ENCODE data around the gene PIM3.
"Not testable (repeated sequence)": the region's sequence is repeated elsewhere in the genome, so short reads cannot be mapped to it uniquely, and the experiment has no call there.

The PIM3 gene

DNA sequence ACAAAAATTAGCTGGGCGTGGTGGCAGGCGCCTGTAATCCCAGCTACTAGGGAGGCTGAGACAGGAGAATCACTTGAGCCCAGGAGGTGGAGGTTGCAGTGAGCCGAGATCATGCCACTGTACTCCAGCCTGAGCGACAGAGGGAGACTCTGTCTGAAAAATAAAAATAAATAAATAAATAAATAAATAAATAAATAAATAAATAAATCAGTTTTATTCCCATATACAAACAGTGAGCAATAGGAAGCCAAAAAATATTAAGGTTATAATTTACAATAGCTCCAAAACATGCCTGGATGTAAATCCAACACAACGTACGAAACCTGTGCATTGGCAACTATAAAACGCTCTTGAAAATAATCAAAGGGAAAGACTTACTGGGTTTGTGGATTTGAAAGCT, 21.2 kb downstream of the PIM3 start:
- not testable (repeated sequence) for H3K36me3 ChIP-seq (ENCODE audit: control insufficient read depth, insufficient read depth, low read length); H3K27me3 ChIP-seq (ENCODE audit: control insufficient read depth, insufficient read depth, low read length); H3K9me3 ChIP-seq (ENCODE audit: control insufficient read depth, insufficient read depth, low read length); H3K27ac ChIP-seq (ENCODE audit: low read length); H3K4me3 ChIP-seq (ENCODE audit: low read length); DNase-seq (ENCODE audit: low read depth, low spot score); H3K4me1 ChIP-seq (ENCODE audit: control insufficient read depth, insufficient read depth, low read length)
- no CpG with 5 or more reads among the region's 7 CpGs for WGBS (ENCODE audit: insufficient coverage, insufficient read length)

DNA sequence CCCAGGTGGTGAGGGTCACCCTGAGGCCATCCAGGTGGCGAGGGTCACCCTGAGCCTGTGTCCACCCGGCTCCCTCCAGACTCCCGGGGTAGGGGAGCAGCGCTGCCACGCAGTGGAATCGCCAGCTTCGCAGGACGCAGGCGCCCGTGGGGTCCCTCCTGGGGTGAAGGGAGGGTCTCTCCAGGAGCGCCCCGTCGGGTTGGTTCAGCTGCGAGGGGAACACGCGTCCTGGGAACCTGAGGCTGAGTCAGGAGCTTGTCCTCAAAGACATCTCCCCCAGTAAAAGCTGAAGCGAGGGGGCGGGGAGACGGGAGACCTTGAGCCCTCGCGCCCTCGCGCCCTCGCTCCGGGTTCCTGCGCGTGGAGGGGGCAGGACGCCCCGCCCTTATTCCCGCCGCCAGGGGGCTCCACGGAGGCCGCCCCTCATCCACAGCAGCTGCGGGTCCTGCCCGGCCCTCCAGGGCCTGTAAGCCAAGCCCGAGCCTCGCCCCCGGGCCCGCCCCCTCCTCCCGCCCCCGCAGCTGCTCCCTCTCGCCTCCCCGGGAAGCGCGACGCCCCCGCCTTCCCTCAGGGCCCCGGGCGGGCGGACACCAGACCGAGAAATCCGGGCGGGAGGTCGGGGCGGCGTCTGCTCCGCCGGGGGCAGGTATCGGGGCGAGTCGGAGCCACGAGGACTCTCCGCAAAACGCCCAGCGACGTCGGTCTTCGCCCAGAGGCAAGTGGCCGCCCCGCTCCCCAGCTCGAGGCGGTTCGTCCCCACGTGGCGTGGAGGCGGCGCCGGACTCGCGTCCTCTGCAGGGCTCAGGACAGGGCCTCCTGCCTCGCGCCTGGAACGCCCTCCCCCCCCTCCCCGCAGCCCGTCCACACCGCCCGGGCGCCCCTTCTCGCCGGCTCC, 22.8 kb downstream of the PIM3 start:
- Histone ChIP-seq H3K27me3 (ENCODE audit: control insufficient read depth, insufficient read depth, low read length) (peaks cover 3% of the 10 kb centered on the region; the same call in 1 of the 2 replicates), H3K27ac (ENCODE audit: low read length) (no peak overlapping the region), H3K4me1 (ENCODE audit: control insufficient read depth, insufficient read depth, low read length) (no peaks in the 10 kb centered on the region; the same call in 1 of the 2 replicates), H3K9me3 (ENCODE audit: control insufficient read depth, insufficient read depth, low read length) (no peaks in the 10 kb centered on the region), H3K36me3 (ENCODE audit: control insufficient read depth, insufficient read depth, low read length) (no peaks in the 10 kb centered on the region), H3K4me3 (ENCODE audit: low read length) (peak overlapping the region; percentile 16; the same call in 1 of the 2 replicates)
- no peak for DNase-seq (ENCODE audit: low read depth, low spot score)
- WGBS (ENCODE audit: insufficient coverage, insufficient read length): no CpG with 5 or more reads among the region's 90 CpGs

DNA sequence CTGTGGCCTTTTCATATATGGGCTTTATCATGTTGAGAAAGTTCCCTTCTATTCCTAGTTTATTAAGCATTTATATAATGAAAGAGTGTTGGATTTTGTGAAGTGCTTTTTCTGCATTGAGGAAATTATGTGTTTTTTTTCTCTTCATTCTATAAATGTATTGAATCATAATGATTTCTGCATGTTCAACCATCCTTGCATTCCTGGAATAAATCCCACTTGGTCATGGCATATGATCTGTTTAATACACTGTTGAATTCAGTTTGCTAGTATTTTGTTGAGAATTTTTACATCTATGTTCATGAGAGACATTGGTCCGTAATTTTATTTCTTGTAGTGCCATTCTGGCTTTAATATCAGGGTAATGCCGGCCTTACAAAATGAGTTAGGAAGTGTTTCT, 25.8 kb downstream of the PIM3 start:
- Histone ChIP-seq H3K27me3 (ENCODE audit: control insufficient read depth, insufficient read depth, low read length) (peaks cover 3% of the 10 kb centered on the region; the same call in 1 of the 2 replicates), H3K36me3 (ENCODE audit: control insufficient read depth, insufficient read depth, low read length) (no peaks in the 10 kb centered on the region), H3K27ac (ENCODE audit: low read length) (no peak overlapping the region), H3K4me3 (ENCODE audit: low read length) (no peak overlapping the region), H3K9me3 (ENCODE audit: control insufficient read depth, insufficient read depth, low read length) (no peaks in the 10 kb centered on the region), H3K4me1 (ENCODE audit: control insufficient read depth, insufficient read depth, low read length) (no peaks in the 10 kb centered on the region; the same call in 1 of the 2 replicates)
- DNase-seq (ENCODE audit: low read depth, low spot score): no peak
- no CpG with 5 or more reads among the region's 2 CpGs for WGBS (ENCODE audit: insufficient coverage, insufficient read length)

DNA sequence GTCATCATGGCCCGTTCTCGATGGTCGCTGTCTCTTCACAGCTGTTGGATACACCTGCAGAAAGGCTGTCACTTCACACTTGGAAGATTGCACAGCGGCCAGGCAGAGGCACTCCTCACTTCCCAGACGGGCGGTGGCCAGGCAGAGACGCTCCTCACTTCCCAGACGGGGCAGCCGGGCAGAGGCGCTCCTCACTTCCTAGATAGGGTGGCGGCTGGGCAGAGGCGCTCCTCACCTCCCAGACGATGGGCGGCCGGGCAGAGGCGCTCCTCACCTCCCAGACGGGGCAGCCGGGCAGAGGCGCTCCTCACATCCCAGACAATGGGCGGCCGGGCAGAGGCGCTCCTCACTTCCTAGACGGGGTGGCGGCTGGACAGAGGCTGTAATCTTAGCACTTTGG, 29.3 kb downstream of the PIM3 start:
- H3K27ac ChIP-seq (ENCODE audit: low read length); H3K36me3 ChIP-seq (ENCODE audit: control insufficient read depth, insufficient read depth, low read length); H3K4me3 ChIP-seq (ENCODE audit: low read length); H3K27me3 ChIP-seq (ENCODE audit: control insufficient read depth, insufficient read depth, low read length); H3K9me3 ChIP-seq (ENCODE audit: control insufficient read depth, insufficient read depth, low read length); H3K4me1 ChIP-seq (ENCODE audit: control insufficient read depth, insufficient read depth, low read length); DNase-seq (ENCODE audit: low read depth, low spot score): not testable (repeated sequence)
- WGBS (ENCODE audit: insufficient coverage, insufficient read length): no CpG with 5 or more reads among the region's 24 CpGs

DNA sequence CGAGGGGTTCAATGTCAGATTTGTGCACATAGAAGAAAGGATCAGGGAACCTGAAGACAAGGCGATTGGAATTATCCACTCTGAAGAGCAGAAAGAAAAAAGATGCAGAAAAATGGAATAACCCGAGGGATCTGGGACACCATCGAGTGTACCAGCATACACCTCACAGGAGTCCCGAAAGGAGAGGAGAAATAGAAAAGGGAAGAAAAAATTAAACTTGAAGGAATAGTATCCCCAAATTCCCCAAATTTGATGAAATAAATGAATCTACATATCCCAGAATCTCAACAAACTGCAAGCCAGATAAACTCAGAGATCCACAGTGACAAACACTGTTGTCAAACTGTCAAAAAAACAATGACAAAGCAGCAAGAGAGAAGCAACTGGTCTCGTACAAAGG, 30.6 kb downstream of the PIM3 start:
- Histone ChIP-seq H3K4me3 (ENCODE audit: low read length) (no peak overlapping the region), H3K27ac (ENCODE audit: low read length) (no peak overlapping the region), H3K36me3 (ENCODE audit: control insufficient read depth, insufficient read depth, low read length) (no peaks in the 10 kb centered on the region), H3K4me1 (ENCODE audit: control insufficient read depth, insufficient read depth, low read length) (no peaks in the 10 kb centered on the region), H3K27me3 (ENCODE audit: control insufficient read depth, insufficient read depth, low read length) (no peaks in the 10 kb centered on the region), H3K9me3 (ENCODE audit: control insufficient read depth, insufficient read depth, low read length) (no peaks in the 10 kb centered on the region)
- no CpG with 5 or more reads among the region's 6 CpGs for WGBS (ENCODE audit: insufficient coverage, insufficient read length)
- no peak for DNase-seq (ENCODE audit: low read depth, low spot score)

DNA sequence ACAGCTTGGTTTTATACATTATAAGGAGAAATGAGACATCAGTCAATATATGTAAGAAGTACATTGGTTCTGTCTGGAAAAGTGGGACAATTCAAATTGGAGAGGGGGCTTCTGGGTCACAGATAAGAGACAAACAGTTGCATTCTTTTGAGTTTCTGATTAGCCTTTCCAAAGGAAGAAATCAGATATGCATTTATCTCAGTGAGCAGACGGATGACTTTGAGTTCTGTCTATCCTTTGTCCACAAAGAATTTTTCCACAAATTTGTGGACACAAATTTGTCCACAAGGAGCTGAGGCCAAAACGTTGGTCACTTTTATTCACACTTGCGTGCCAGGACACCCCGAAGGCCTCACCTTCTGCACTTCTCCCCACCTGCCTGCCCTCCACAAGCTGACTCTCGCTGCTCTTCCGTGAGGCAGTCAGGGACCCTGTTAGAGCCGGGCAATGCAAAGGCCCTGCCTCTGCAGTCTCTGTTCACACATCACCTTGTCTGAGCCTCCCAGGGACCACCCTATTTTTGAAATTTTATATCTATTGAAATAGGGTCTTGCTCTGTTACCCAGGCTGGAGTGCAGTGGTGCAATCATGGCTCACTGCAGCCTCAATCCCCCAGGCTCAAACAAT, 31.4 kb downstream of the PIM3 start:
- no peak for DNase-seq (ENCODE audit: low read depth, low spot score)
- H3K9me3 ChIP-seq (ENCODE audit: control insufficient read depth, insufficient read depth, low read length): no peaks in the 10 kb centered on the region
- H3K36me3 ChIP-seq (ENCODE audit: control insufficient read depth, insufficient read depth, low read length): no peaks in the 10 kb centered on the region
- no peak overlapping the region for H3K27ac ChIP-seq (ENCODE audit: low read length)
- H3K4me1 ChIP-seq (ENCODE audit: control insufficient read depth, insufficient read depth, low read length): no peaks in the 10 kb centered on the region
- H3K27me3 ChIP-seq (ENCODE audit: control insufficient read depth, insufficient read depth, low read length): no peaks in the 10 kb centered on the region
- WGBS (ENCODE audit: insufficient coverage, insufficient read length): no CpG with 5 or more reads among the region's 7 CpGs
- no peak overlapping the region for H3K4me3 ChIP-seq (ENCODE audit: low read length)

DNA sequence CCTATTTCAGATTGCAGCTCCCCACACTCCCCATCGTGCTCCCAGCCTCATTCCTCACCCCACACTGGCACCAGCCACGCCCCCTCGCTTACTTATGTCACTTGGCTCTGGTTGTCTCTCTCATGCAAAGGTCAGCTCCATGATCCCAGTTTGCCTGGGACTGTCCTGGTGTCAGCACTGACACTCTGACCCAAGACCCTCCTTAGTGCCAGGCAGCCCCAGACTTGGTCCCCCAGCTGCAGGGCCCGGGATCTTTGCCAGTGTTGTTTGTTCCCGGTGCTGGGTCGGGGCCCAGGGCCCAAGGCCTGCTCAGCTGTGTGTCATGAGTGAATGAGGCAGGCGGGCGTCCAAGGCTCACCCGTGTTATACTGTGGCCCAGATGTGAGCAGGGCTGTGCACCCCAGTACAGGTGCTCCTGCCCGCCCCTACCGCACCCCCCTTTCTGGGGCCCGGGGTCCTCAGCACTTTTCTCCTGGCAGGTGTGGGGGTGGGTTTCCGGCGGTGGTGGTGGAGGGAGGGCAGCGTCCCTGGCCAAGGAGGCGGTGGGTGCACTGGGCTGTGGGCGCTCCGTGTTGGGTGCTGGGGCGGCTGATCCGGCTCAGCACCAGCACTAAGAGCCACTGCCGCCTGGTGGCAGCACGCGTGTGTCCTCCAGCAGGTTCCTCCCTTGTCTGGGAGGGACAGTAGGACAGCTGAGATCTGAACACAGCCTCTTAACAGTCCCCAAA, 32.5 kb downstream of the PIM3 start:
- H3K27ac ChIP-seq (ENCODE audit: low read length): no peak overlapping the region
- no peak overlapping the region for H3K4me3 ChIP-seq (ENCODE audit: low read length)
- no peaks in the 10 kb centered on the region for H3K27me3 ChIP-seq (ENCODE audit: control insufficient read depth, insufficient read depth, low read length)
- no peaks in the 10 kb centered on the region for H3K9me3 ChIP-seq (ENCODE audit: control insufficient read depth, insufficient read depth, low read length)
- no CpG with 5 or more reads among the region's 23 CpGs for WGBS (ENCODE audit: insufficient coverage, insufficient read length)
- no peak for DNase-seq (ENCODE audit: low read depth, low spot score)
- H3K36me3 ChIP-seq (ENCODE audit: control insufficient read depth, insufficient read depth, low read length): no peaks in the 10 kb centered on the region
- H3K4me1 ChIP-seq (ENCODE audit: control insufficient read depth, insufficient read depth, low read length): no peaks in the 10 kb centered on the region

DNA sequence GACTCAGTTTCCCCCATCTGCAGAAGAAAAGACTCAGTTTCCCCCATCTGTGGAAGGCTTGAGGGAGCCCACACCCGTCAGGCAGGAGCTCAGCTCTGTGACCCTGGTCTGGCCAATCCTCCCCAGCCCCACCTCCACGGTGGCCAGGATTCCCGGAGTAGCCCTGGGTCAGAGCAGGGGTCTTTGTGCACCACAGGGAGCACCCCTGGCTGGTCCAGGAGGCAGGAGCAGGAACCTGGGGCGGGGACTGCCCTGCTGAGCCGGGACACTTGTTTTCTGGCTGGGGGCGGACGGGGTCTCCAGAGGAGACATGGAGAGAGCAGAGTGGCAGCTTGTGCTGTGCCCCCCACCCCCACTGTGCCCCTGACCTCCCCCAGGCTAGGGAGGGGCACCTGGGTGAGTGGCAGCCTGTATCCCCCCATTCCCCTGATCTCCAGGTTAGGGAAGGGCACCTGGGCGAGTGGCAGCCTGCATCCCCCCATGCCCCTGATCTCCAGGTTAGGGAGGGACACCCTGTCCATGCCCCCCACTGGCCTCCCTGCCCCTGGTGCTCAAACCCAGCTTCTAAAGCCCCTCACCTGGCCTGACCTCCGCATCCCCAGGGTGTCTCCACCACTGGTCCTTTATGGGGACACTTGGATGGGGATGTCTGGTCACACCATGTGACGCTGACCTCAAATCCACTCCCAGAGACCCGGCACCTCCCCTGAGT, 33.2 kb downstream of the PIM3 start:
- H3K4me3 ChIP-seq (ENCODE audit: low read length): no peak overlapping the region
- H3K4me1 ChIP-seq (ENCODE audit: control insufficient read depth, insufficient read depth, low read length): no peaks in the 10 kb centered on the region; the same call in 1 of the 2 replicates
- H3K27ac ChIP-seq (ENCODE audit: low read length): no peak overlapping the region
- no peak for DNase-seq (ENCODE audit: low read depth, low spot score)
- no peaks in the 10 kb centered on the region for H3K9me3 ChIP-seq (ENCODE audit: control insufficient read depth, insufficient read depth, low read length)
- WGBS (ENCODE audit: insufficient coverage, insufficient read length): no CpG with 5 or more reads among the region's 11 CpGs
- no peaks in the 10 kb centered on the region for H3K27me3 ChIP-seq (ENCODE audit: control insufficient read depth, insufficient read depth, low read length)
- no peaks in the 10 kb centered on the region for H3K36me3 ChIP-seq (ENCODE audit: control insufficient read depth, insufficient read depth, low read length)

DNA sequence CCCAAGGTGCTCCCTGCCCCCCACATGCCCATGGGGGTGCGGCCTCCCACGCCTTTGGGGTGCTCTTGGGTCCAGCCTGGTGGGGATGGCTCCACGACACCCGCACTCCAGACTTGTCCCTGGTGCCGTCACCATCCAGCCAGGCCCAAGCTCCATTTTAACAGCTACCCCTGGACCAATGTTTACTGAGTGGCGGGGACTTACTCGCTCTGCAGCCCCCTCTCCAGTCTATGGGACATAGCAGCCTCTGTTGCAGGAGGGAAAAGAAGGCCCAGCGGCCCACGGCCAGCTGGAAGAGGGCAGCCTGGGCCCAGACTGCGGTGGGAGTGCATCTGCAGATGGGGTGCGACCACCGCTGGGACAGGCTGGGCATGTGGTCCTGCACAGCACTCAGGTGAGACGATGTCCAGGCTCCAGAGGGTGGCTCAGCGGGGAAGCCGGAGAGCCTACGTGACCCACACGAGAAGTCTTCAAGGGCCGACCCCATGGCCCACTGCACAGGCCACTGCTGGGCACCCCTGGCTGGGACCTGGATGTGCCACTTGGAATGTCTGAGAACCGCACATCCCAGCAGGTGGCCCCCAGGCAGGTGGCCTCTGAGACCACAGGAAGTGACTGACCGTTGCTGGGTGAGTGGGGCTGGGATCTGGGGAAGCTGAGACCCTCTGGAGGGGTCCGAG, 33.9 kb downstream of the PIM3 start:
- no peak for DNase-seq (ENCODE audit: low read depth, low spot score)
- Histone ChIP-seq H3K4me3 (ENCODE audit: low read length) (no peak overlapping the region), H3K4me1 (ENCODE audit: control insufficient read depth, insufficient read depth, low read length) (peaks cover 3% of the 10 kb centered on the region; the same call in 1 of the 2 replicates), H3K27ac (ENCODE audit: low read length) (no peak overlapping the region), H3K27me3 (ENCODE audit: control insufficient read depth, insufficient read depth, low read length) (no peaks in the 10 kb centered on the region), H3K36me3 (ENCODE audit: control insufficient read depth, insufficient read depth, low read length) (no peaks in the 10 kb centered on the region), H3K9me3 (ENCODE audit: control insufficient read depth, insufficient read depth, low read length) (no peaks in the 10 kb centered on the region)
- no CpG with 5 or more reads among the region's 21 CpGs for WGBS (ENCODE audit: insufficient coverage, insufficient read length)
